HepG2 (cell line): ENCODE data around the gene ARHGEF39. TPM values are rescaled to one million over a fixed set of nuclear protein-coding genes. Genes with fewer than 3 reads are reported as not detected.

Experiments used
- ASH2L ChIP-seq: fragments of 300-600, 200-600 bp; sonication (generic); IDR thresholded peaks from 2 replicates; pipeline ENCODE4 v1.7.0; 2017; ENCODE audit warnings: low read depth, mild to moderate bottlenecking, moderate library complexity, mixed read lengths, low read length; ENCODE audit not compliant: insufficient read length
- CBX1 ChIP-seq: IDR thresholded peaks from one replicate; pipeline ENCODE4 v1.6.1; 2016; ENCODE audit warnings: antibody characterized with exemption, low read depth
- CCDC6 ChIP-seq: sonication (generic); formaldehyde crosslinking; IDR thresholded peaks from 2 replicates; pipeline ENCODE4 v1.8.1; 2022; ENCODE audit warnings: mild to moderate bottlenecking, missing genetic modification reagents, moderate library complexity
- EP300 ChIP-seq, 3 experiments: sonication (generic) in 1 of 3; formaldehyde crosslinking in 1 of 3; IDR thresholded peaks; 2 replicates each; pipeline versions ENCODE4 v1.5.1 to v1.6.1; 2011 to 2020; ENCODE audit warnings: low read depth in 2 of 3, low read length in 2 of 3, borderline replicate concordance in 1 of 3, improper control_type of control experiment in 1 of 3, mild to moderate bottlenecking in 1 of 3, missing genetic modification reagents in 1 of 3, moderate library complexity in 1 of 3
- ERF ChIP-seq: IDR thresholded peaks from 2 replicates; pipeline ENCODE4 v1.6.1; 2018; ENCODE audit warnings: missing biosample characterization, missing genetic modification reagents
- FOXK1 ChIP-seq: sonication (generic); formaldehyde crosslinking; IDR thresholded peaks from 2 replicates; pipeline ENCODE4 v1.4.0; 2020; ENCODE audit warnings: low read depth, missing genetic modification reagents, borderline replicate concordance
- GABPA ChIP-seq, 2 experiments: IDR thresholded peaks; 2 replicates each; pipeline ENCODE4 v1.6.1; 2011 to 2016; ENCODE audit warnings: low read depth in 2 of 2, low read length in 1 of 2, missing biosample characterization in 1 of 2, missing genetic modification characterization in 1 of 2
- HNRNPLL ChIP-seq: fragments of 200-400 bp; formaldehyde crosslinking; IDR thresholded peaks from 2 replicates; pipeline ENCODE4 v1.6.1; 2017; ENCODE audit warnings: mild to moderate bottlenecking, low read depth, low read length; ENCODE audit not compliant: poor library complexity, severe bottlenecking
- PHF21A ChIP-seq: sonication (generic); formaldehyde crosslinking; IDR thresholded peaks from 2 replicates; pipeline ENCODE4 v1.5.0; 2020; ENCODE audit warnings: mild to moderate bottlenecking, missing genetic modification reagents
- TEAD3 ChIP-seq: optimal IDR thresholded peaks from 2 replicates; pipeline ENCODE3; 2016; ENCODE audit warnings: borderline replicate concordance
- ZNF383 ChIP-seq: sonication (generic); formaldehyde crosslinking; IDR thresholded peaks from 2 replicates; pipeline ENCODE4 v1.4.0; 2020; ENCODE audit warnings: missing genetic modification reagents, mild to moderate bottlenecking, borderline replicate concordance
- ZNF451 ChIP-seq: sonication (generic); formaldehyde crosslinking; IDR thresholded peaks from 2 replicates; pipeline ENCODE4 v1.5.0; 2020; ENCODE audit warnings: mild to moderate bottlenecking, missing genetic modification reagents
- ZNF564 ChIP-seq: sonication (generic); formaldehyde crosslinking; IDR thresholded peaks from 2 replicates; pipeline ENCODE4 v1.8.1; 2023; ENCODE audit warnings: mild to moderate bottlenecking, missing genetic modification reagents
- ZNF777 ChIP-seq: sonication (generic); formaldehyde crosslinking; IDR thresholded peaks from 2 replicates; pipeline ENCODE4 v1.4.0; 2020; ENCODE audit warnings: missing genetic modification reagents
- polyA plus RNA-seq, 8 experiments: library from polyadenylated mRNA; depleted of rRNA in 3 of 8; stranded (reverse) in 7 of 8; unstranded in 1 of 8; fragments of >200 nt; fragmentation: Illumina TruSeq in 4 of 8; extraction: Trizol in 4 of 8; gene quantifications; 2 replicates each; pipeline versions ENCODE4 v1.2.1 to v1.2.3, GENCODE V29; 2011 to 2016; ENCODE audit warnings: low read depth in 4 of 8, missing spikeins in 1 of 8, mixed read lengths in 1 of 8; ENCODE audit not compliant: insufficient read depth in 1 of 8
- total RNA-seq, 5 experiments: library from RNA; depleted of rRNA; stranded (reverse); fragments of >200 nt; fragmentation: Illumina TruSeq; extraction: Trizol; gene quantifications; 2 replicates each; pipeline ENCODE4 v1.2.3, GENCODE V29; 2016; ENCODE audit warnings: low read depth in 1 of 5
- TF ChIP-seq, protein P1 (sequence below): sonication (generic); formaldehyde crosslinking; IDR thresholded peaks from 2 replicates; pipeline ENCODE4 v1.4.0; 2020; ENCODE audit warnings: missing genetic modification reagents
- TF ChIP-seq, protein P2 (sequence below): sonication (generic); formaldehyde crosslinking; IDR thresholded peaks from 2 replicates; pipeline ENCODE4 v1.9.0; 2021; ENCODE audit warnings: missing genetic modification reagents, mild to moderate bottlenecking, borderline replicate concordance
- TF ChIP-seq, protein P3 (sequence below): IDR thresholded peaks from 2 replicates; pipeline ENCODE4 v1.6.1; 2016; ENCODE audit warnings: missing genetic modification reagents, missing compliant biosample characterization
- TF ChIP-seq, protein P4 (sequence below): sonication (generic); formaldehyde crosslinking; IDR thresholded peaks from 2 replicates; pipeline ENCODE4 v1.4.0; 2020; ENCODE audit warnings: mild to moderate bottlenecking, low read depth, missing genetic modification reagents
- TF ChIP-seq, protein P5 (sequence below): sonication (generic); formaldehyde crosslinking; IDR thresholded peaks from 2 replicates; pipeline ENCODE4 v1.4.0; 2020; ENCODE audit warnings: missing genetic modification reagents, borderline replicate concordance
- TF ChIP-seq, protein P6 (sequence below): sonication (generic); formaldehyde crosslinking; IDR thresholded peaks from 2 replicates; pipeline ENCODE4 v1.8.0; 2022; ENCODE audit warnings: mild to moderate bottlenecking, missing genetic modification reagents, borderline replicate concordance
- TF ChIP-seq, protein P7 (sequence below): sonication (generic); formaldehyde crosslinking; IDR thresholded peaks from 2 replicates; pipeline ENCODE4 v1.4.0; 2020; ENCODE audit warnings: missing genetic modification reagents

ARHGEF39 gene
- total and polyA plus RNA-seq, 2 of the 13 experiments (the other 11 are each of a cell fraction or from before 2014, with no cell fraction given), result 11.2 to 12.3 TPM

DNA sequence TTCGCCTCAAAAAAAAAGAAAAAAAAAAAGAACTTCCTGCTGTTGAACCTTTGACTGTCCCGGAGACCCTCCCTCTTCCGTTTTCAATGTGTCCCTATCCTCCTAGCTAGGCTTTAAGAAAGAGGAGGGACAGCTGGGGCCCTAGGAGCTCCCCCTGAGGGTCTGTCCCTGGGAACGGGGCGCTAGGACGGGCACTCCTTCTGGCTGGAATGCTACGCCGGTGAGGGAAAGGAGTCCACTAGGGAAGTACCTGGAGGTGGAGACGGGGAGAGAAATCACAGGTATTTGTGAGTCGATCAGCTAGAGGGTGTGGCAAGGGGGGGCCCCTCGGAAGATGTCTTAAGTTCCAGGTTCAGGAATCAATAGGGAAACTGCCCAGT lies 18.9 kb downstream of the ARHGEF39 start (continued):
- TF ChIP-seq ASH2L, result no peak
- TF ChIP-seq CCDC6 (CRISPR knock-in tag), result no peak
- TF ChIP-seq HNRNPLL, result no peak
- TF ChIP-seq TEAD3, result peak; percentile 89
- no peak for TF ChIP-seq ZNF383 (CRISPR knock-in tag)
- TF ChIP-seq, protein P1, sequence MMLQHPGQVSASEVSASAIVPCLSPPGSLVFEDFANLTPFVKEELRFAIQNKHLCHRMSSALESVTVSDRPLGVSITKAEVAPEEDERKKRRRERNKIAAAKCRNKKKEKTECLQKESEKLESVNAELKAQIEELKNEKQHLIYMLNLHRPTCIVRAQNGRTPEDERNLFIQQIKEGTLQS (CRISPR knock-in tag), result no peak
- TF ChIP-seq, protein P2, sequence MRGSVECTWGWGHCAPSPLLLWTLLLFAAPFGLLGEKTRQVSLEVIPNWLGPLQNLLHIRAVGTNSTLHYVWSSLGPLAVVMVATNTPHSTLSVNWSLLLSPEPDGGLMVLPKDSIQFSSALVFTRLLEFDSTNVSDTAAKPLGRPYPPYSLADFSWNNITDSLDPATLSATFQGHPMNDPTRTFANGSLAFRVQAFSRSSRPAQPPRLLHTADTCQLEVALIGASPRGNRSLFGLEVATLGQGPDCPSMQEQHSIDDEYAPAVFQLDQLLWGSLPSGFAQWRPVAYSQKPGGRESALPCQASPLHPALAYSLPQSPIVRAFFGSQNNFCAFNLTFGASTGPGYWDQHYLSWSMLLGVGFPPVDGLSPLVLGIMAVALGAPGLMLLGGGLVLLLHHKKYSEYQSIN (CRISPR knock-in tag), result no peak
- TF ChIP-seq, protein P3, sequence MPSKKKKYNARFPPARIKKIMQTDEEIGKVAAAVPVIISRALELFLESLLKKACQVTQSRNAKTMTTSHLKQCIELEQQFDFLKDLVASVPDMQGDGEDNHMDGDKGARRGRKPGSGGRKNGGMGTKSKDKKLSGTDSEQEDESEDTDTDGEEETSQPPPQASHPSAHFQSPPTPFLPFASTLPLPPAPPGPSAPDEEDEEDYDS (CRISPR knock-in tag), result no peak
- TF ChIP-seq, protein P4, sequence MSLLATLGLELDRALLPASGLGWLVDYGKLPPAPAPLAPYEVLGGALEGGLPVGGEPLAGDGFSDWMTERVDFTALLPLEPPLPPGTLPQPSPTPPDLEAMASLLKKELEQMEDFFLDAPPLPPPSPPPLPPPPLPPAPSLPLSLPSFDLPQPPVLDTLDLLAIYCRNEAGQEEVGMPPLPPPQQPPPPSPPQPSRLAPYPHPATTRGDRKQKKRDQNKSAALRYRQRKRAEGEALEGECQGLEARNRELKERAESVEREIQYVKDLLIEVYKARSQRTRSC, result no peak
- TF ChIP-seq CBX1, result no peak
- TF ChIP-seq EP300 (IDR thresholded peaks at IDR 0.05; ENCODE audit: low read depth in 2 of 2, low read length in 2 of 2), result no peak
- TF ChIP-seq EP300 (CRISPR knock-in tag; IDR thresholded peaks at IDR 0.05; ENCODE audit: borderline replicate concordance), result no peak
- TF ChIP-seq, protein P5, sequence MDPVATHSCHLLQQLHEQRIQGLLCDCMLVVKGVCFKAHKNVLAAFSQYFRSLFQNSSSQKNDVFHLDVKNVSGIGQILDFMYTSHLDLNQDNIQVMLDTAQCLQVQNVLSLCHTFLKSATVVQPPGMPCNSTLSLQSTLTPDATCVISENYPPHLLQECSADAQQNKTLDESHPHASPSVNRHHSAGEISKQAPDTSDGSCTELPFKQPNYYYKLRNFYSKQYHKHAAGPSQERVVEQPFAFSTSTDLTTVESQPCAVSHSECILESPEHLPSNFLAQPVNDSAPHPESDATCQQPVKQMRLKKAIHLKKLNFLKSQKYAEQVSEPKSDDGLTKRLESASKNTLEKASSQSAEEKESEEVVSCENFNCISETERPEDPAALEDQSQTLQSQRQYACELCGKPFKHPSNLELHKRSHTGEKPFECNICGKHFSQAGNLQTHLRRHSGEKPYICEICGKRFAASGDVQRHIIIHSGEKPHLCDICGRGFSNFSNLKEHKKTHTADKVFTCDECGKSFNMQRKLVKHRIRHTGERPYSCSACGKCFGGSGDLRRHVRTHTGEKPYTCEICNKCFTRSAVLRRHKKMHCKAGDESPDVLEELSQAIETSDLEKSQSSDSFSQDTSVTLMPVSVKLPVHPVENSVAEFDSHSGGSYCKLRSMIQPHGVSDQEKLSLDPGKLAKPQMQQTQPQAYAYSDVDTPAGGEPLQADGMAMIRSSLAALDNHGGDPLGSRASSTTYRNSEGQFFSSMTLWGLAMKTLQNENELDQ, result no peak
- TF ChIP-seq PHF21A (CRISPR knock-in tag), result 0 out of 2 replicates have a peak, but pooled peaks have one; percentile 28
- TF ChIP-seq, protein P6, sequence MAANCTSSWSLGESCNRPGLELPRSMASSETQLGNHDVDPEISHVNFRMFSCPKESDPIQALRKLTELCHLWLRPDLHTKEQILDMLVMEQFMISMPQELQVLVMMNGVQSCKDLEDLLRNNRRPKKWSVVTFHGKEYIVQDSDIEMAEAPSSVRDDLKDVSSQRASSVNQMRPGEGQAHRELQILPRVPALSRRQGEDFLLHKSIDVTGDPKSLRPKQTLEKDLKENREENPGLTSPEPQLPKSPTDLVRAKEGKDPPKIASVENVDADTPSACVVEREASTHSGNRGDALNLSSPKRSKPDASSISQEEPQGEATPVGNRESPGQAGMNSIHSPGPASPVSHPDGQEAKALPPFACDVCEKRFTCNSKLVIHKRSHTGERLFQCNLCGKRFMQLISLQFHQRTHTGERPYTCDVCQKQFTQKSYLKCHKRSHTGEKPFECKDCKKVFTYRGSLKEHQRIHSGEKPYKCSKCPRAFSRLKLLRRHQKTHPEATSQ (CRISPR knock-in tag), result no peak
- TF ChIP-seq FOXK1 (CRISPR knock-in tag), result no peak
- no peak for TF ChIP-seq ZNF564 (CRISPR knock-in tag)
- TF ChIP-seq GABPA (IDR thresholded peaks at IDR 0.05; ENCODE audit: low read depth, low read length), result no peak
- peak; percentile 68 for TF ChIP-seq GABPA (CRISPR knock-in tag; IDR thresholded peaks at IDR 0.05; ENCODE audit: low read depth)
- TF ChIP-seq ZNF777 (CRISPR knock-in tag), result no peak
- TF ChIP-seq ZNF451 (CRISPR knock-in tag), result no peak
- TF ChIP-seq, protein P7, sequence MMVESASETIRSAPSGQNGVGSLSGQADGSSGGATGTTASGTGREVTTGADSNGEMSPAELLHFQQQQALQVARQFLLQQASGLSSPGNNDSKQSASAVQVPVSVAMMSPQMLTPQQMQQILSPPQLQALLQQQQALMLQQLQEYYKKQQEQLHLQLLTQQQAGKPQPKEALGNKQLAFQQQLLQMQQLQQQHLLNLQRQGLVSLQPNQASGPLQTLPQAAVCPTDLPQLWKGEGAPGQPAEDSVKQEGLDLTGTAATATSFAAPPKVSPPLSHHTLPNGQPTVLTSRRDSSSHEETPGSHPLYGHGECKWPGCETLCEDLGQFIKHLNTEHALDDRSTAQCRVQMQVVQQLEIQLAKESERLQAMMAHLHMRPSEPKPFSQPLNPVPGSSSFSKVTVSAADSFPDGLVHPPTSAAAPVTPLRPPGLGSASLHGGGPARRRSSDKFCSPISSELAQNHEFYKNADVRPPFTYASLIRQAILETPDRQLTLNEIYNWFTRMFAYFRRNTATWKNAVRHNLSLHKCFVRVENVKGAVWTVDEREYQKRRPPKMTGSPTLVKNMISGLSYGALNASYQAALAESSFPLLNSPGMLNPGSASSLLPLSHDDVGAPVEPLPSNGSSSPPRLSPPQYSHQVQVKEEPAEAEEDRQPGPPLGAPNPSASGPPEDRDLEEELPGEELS (CRISPR knock-in tag), result no peak
- no peak for TF ChIP-seq ERF
